ENCODE data around the gene HOXA6. TPM values are rescaled to one million over a fixed set of nuclear protein-coding genes. Genes with fewer than 3 reads are reported as not detected.

Gene HOXA6
- polyA plus RNA-seq, 1 donor from 2014 or later, result 0.39 TPM

- Mint-ChIP-seq H3K27me3 (peaks cover 2% of the 10 kb centered on the region), H3K27ac (no peak overlapping the region), H3K4me3 (no peak overlapping the region), H3K9me3 (no peaks in the 10 kb centered on the region), H3K36me3 (no peaks in the 10 kb centered on the region), H3K4me1 (no peaks in the 10 kb centered on the region)
Measured at GRCh38 chr7:27116031-27116961, 31.3 kb downstream of the HOXA6 start.

DNA sequence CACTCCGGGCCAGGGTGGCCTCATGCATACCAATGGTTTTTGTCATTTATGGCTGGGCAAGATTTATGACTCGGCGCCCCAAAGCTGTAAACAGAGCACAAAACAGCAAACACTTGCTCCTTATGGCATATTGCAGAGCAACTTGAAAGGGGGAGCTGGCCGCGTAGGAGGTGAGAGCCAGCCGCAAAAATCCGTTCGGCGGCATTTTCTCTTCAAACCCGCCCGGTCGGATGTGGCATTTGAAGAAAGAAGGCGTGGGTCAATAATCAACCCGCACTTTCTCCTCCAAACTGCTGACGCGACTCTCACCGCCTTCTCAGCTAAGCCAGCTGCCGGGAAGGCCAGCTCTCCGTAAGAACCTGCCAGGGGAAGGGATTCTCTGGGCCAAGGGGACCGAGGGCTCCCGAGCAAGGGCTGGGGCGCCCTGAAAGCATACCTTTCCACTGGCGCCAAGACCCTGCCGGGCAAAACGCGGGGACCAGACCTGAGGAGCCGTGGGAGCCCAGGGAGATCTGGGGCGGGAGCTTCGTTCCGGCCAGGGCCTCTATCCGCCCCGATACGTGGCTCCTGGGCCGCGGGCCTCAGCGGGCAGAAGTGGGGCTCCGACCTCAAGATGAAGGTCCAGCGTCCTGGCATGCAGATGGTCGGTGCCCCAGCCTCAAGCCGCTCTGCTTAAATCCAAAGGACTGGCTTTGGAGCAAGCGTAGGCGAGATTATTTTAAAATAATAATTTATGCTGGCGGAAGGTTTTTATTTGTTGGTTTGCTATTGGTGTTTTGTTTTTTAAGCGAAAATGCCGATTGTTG is 32.1 kb downstream of the HOXA6 start:
- Mint-ChIP-seq H3K4me3 (no peak overlapping the region), H3K36me3 (no peaks in the 10 kb centered on the region), H3K9me3 (no peaks in the 10 kb centered on the region), H3K27ac (peak overlapping the region in 1 of 3 donors; percentile 13), H3K27me3 (peaks cover 2% of the 10 kb centered on the region), H3K4me1 (no peaks in the 10 kb centered on the region)

DNA sequence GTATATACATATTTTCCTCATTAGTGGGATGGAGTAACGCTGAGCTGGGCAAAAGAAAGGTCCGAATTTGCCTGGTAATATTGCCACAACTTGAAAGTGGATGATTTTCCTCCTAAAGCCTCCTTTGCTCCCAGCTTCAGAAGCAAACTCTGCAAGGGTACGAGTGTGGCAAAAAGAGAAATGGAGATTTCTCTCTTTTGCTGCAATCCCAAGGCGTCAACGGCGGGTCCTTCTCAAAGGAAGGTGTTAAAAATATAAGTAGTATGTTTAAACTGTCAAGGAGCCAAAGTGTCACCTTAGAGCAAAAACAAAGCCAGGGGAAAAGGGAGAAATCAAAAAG is 32.7 kb downstream of the HOXA6 start:
- peak overlapping the region in 1 of 3 donors; percentile 13 for H3K27ac Mint-ChIP-seq
- no peaks in the 10 kb centered on the region for H3K36me3 Mint-ChIP-seq
- peaks cover 2% of the 10 kb centered on the region for H3K27me3 Mint-ChIP-seq
- H3K9me3 Mint-ChIP-seq, result no peaks in the 10 kb centered on the region
- no peaks in the 10 kb centered on the region for H3K4me1 Mint-ChIP-seq
- H3K4me3 Mint-ChIP-seq, result no peak overlapping the region

DNA sequence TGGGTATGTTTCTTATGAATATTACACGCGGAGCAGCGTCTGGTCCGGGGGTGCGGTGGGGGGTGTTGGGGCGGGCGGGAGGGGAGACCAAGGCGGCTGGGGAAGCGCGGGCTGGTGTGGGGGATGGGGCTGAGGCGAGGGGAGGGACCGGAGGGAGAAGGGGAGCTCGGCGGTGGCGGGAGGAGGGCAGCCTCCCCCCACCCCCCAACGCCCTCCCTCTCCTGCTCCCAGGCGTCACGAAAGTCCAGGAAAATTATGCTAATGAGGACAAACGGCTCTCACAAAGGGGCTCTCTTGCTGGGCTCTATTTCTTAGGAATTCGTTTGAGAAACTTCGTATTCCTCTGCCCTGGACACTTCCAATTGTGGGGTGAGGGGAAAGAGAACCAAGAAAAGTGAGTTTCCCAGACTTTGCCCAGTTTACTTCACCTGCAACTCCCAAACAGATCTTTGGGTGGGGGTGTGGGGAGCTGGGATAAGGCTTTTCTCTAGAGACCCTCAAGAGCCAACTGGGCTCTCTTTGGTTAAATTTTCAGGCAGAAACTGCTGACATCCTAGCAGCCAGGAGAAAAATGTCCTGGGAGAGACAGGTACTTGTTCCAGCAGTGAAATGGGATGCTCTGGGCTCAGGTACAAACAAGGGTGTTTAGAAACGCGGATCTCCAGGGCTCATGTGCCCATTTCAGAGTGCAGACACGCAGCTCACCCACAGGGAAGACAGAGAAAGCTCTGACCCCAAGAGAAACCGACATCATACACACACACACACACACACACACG is 33.4 kb downstream of the HOXA6 start:
- H3K4me3 Mint-ChIP-seq, result no peak overlapping the region
- H3K27ac Mint-ChIP-seq, result no peak overlapping the region
- no peaks in the 10 kb centered on the region for H3K36me3 Mint-ChIP-seq
- H3K9me3 Mint-ChIP-seq, result no peaks in the 10 kb centered on the region
- H3K27me3 Mint-ChIP-seq, result peaks cover 2% of the 10 kb centered on the region
- H3K4me1 Mint-ChIP-seq, result no peaks in the 10 kb centered on the region

DNA sequence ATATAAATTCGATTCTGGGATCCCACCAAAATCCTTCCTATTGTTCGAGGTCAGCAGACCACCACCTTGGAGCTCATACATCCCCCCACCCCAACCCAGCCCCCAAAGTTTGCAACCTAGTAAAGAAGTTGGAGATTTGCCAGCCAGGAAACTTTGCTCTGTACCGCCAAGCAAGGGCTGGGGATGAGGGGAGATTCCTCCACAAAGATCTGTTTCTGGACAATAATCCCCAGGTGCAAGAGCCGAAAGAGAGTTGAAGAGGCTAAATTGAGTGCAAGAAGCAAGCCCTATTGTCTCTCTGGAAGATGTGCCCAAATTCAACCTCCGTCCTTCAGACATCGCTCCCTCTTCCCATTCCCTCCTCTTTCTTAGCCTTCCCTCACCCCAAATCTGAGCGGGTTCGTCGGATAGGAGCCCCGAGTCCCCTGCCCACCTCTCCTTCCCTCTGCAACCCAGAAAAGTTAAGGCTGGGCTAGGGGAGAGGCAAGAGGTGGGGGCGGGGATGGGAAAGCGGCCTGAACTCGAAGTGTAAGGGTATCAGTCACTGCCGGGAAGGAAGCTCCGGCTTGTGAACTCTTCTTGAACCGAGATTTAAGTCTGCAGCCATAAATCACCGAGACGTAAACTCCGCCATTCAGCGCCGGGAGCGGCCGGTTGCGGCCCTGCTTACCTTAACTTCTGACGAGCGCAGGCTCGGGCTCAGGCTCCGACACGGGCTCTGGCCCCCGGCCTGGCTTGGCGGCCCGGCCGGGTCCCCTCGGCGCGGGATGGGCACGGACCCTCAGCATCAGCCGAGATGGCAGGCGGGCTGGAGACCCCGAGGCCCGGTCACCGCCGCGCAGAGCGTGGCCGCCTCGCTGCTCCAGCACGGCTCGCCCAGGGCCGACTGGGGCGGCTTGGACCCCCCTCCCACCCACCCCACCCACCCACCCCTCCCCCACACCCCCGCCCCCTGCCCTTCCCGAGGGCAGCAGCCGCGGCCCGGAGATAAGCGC is 34.3 kb downstream of the HOXA6 start:
- Mint-ChIP-seq H3K4me1 (no peaks in the 10 kb centered on the region), H3K27me3 (peaks cover 2% of the 10 kb centered on the region), H3K36me3 (peaks cover 2% of the 10 kb centered on the region), H3K4me3 (no peak overlapping the region), H3K9me3 (no peaks in the 10 kb centered on the region), H3K27ac (no peak overlapping the region)

- Mint-ChIP-seq H3K4me1 (peaks cover 0 to 1% (median 0%) of the 10 kb centered on the region in 3 donors), H3K36me3 (peaks cover 2% of the 10 kb centered on the region), H3K9me3 (no peaks in the 10 kb centered on the region), H3K27ac (no peak overlapping the region), H3K4me3 (no peak overlapping the region), H3K27me3 (peaks cover 2% of the 10 kb centered on the region)
Measured at GRCh38 chr7:27112361-27112760, 35.2 kb downstream of the HOXA6 start.

DNA sequence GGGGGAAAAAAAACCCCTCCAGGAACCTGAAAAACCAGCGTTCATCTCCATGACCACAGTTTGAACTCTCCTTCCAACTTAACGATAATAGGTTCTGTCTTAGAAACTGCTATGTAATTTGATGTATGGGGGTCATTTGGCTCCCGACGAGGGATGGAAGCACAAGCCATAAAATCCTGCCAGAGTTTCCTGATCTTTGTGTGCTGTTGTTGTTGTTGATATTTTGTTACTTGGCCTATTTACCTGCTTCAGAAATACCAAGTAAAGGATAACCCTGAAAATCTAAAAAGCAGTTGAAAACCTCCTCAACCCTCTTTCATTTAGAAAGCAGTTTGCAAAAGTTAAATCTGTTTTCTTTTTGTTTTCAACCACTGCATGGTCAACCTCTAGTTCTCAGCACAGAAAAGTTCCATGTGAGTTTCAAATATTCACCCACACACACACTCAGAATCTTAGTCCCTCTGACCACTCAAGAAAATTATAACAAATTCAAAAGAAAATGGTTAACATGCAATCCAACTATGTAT is 35.8 kb downstream of the HOXA6 start:
- Mint-ChIP-seq H3K27me3 (peaks cover 2% of the 10 kb centered on the region), H3K27ac (no peak overlapping the region), H3K9me3 (no peaks in the 10 kb centered on the region), H3K4me1 (peaks cover 0 to 1% (median 0%) of the 10 kb centered on the region in 3 donors), H3K36me3 (peaks cover 2% of the 10 kb centered on the region), H3K4me3 (no peak overlapping the region)

DNA sequence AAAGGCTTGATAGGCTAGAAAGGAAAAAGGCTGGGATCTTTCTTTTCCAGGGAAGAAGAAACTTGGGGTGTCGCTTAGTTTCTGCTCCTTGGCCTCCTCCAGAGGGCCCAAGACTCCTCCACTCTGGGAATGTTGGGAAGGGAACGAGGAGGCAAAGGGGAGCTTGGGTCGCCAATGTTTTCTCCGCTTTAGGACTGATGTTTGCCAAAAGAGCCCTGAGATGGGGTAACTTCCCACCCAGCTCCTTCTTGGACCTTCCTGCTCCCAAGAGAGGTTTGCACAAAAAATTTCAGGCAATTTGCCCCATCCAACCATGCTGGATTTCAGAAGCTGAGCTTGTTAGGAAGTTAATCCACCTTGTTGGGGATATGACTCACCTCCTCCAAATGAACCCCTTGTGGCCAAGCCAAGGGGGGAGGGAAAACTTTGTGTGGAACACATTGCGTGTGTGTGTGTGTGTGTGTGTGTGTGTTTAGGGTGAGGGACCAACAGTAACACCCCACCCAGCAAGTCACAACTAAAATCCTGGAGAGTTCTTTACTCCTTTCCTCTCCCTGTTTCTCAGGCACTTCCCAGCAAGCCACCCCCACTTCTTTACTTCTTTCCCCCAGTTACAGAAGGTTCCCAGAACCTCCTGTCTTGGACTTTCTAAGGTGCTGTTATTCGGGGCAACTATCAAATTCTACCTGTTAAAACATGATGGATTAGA is 36.4 kb downstream of the HOXA6 start:
- Mint-ChIP-seq H3K27ac (no peak overlapping the region), H3K27me3 (peaks cover 2% of the 10 kb centered on the region), H3K4me3 (no peak overlapping the region), H3K4me1 (peaks cover 0 to 1% (median 0%) of the 10 kb centered on the region in 3 donors), H3K36me3 (peaks cover 2% of the 10 kb centered on the region), H3K9me3 (no peaks in the 10 kb centered on the region)

GRCh38 chr7:27110186-27111031 is 37.2 kb downstream of the HOXA6 start:
- Mint-ChIP-seq H3K4me1 (peaks cover 0 to 1% (median 0%) of the 10 kb centered on the region in 3 donors), H3K27ac (no peak overlapping the region), H3K9me3 (no peaks in the 10 kb centered on the region), H3K4me3 (no peak overlapping the region), H3K27me3 (peaks cover under 1% of the 10 kb centered on the region), H3K36me3 (peaks cover 2% of the 10 kb centered on the region)

GRCh38 chr7:27109466-27110185 is 37.9 kb downstream of the HOXA6 start:
- H3K9me3 Mint-ChIP-seq, result no peaks in the 10 kb centered on the region
- no peak overlapping the region for H3K27ac Mint-ChIP-seq
- peaks cover 0 to 1% (median 0%) of the 10 kb centered on the region in 3 donors for H3K4me1 Mint-ChIP-seq
- H3K36me3 Mint-ChIP-seq, result peaks cover 2% of the 10 kb centered on the region
- H3K4me3 Mint-ChIP-seq, result no peak overlapping the region
- peaks cover 3% of the 10 kb centered on the region for H3K27me3 Mint-ChIP-seq

DNA sequence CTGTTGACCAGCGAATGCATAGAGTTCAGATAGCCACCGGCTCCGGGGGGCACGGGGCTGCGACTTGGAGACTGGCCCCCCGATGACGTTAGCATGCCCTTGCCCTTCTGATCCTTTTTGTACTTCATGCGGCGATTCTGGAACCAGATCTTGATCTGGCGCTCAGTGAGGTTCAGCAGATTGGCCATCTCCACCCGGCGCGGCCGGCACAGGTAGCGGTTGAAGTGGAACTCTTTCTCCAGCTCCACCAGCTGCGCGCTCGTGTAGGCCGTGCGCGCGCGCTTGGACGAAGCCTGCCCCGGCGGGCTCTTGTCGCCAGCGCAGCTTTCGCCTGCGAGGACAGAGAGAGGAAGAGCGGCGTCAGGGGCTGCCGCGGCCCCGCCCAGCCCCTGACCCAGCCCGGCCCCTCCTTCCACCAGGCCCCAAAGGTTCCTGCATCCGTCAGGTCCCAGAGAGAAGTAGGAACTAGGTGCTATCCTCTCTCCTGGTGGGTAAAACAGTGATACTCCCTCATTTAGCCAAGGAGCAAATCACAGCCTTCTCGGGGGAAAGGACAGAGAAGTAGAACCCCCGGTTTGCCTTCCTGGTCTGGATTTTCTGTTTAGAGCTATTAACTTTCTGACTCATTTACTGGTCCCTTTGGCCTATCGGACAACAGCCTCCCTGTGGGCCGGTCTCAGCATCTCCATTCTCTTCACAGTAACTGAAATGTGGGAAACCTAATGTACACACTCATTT is 39.0 kb downstream of the HOXA6 start:
- H3K27ac Mint-ChIP-seq, result no peak overlapping the region
- H3K4me1 Mint-ChIP-seq, result peaks cover 1 to 4% (median 4%) of the 10 kb centered on the region in 3 donors
- peaks cover 2% of the 10 kb centered on the region for H3K36me3 Mint-ChIP-seq
- H3K27me3 Mint-ChIP-seq, result peaks cover 12% of the 10 kb centered on the region
- no peaks in the 10 kb centered on the region for H3K9me3 Mint-ChIP-seq
- no peak overlapping the region for H3K4me3 Mint-ChIP-seq

Measured in IgD-negative memory B cell (primary cell).